Tibial nerve (tissue), 4 donors: ENCODE measurements around the gene FGD1.

ENCODE experiments used
- CTCF ChIP-seq, 5 experiments: fragments of 200-600 bp in 3 of 5; fragments of 450-650 bp in 2 of 5; sonication (generic) in 3 of 5; IDR thresholded peaks; one replicate each; pipeline ENCODE4 v1.5.1; 2016 to 2019; ENCODE audit warnings: antibody characterized with exemption in 5 of 5, mild to moderate bottlenecking in 3 of 5, moderate library complexity in 2 of 5
- EP300 ChIP-seq, 2 donors: sonication (generic); formaldehyde crosslinking; IDR thresholded peaks; one replicate each; pipeline ENCODE4 v1.6.1; 2017; ENCODE audit warnings: antibody characterized with exemption in 2 of 2, mild to moderate bottlenecking in 1 of 2

GRCh38 chrX:54430519-54430918 lies 65.5 kb downstream of the FGD1 start:
- TF ChIP-seq CTCF (IDR thresholded peaks at IDR 0.05) (no peak), EP300 (IDR thresholded peaks at IDR 0.05) (no peak)
